Activated naive CD8-positive, alpha-beta T cell treated with anti-CD3 and anti-CD28 coated beads, Interleukin-2, amount 50 U/mL, for 16 hours (primary cell): ENCODE results near the gene ACAP3.

Experiments
- DNase-seq: peaks from one replicate; pipeline ENCODE4 v3.0.0-alpha.2; 2020; ENCODE audit warnings: low read depth, low spot score

The ACAP3 gene

GRCh38 chr1:1344655-1345361 lies 37.1 kb upstream of the ACAP3 start:
- DNase-seq = no peak

- DNase-seq = no peak
These were observed 36.2 kb upstream of the ACAP3 start for GRCh38 chr1:1343811-1344421.

- DNase-seq = no peak
These were observed 34.9 kb upstream of the ACAP3 start for GRCh38 chr1:1342584-1343115.

GRCh38 chr1:1342061-1342562 lies 34.4 kb upstream of the ACAP3 start:
- DNase-seq = no peak

GRCh38 chr1:1341549-1342021 lies 33.9 kb upstream of the ACAP3 start:
- no peak for DNase-seq

GRCh38 chr1:1340791-1341548 lies 33.2 kb upstream of the ACAP3 start:
- no peak for DNase-seq

GRCh38 chr1:1340185-1340584 lies 32.5 kb upstream of the ACAP3 start:
- no peak for DNase-seq

- no peak for DNase-seq
These were observed 30.5 kb upstream of the ACAP3 start for GRCh38 chr1:1338278-1338677.

GRCh38 chr1:1337793-1338147 lies 30.0 kb upstream of the ACAP3 start:
- no peak for DNase-seq

- DNase-seq = no peak
These were observed 29.4 kb upstream of the ACAP3 start for GRCh38 chr1:1336931-1337792.

- DNase-seq = no peak
These were observed 28.7 kb upstream of the ACAP3 start for GRCh38 chr1:1336446-1336845.

GRCh38 chr1:1335792-1336248 lies 28.1 kb upstream of the ACAP3 start:
- no peak for DNase-seq

GRCh38 chr1:1335283-1335682 lies 27.6 kb upstream of the ACAP3 start:
- DNase-seq = no peak

GRCh38 chr1:1334835-1335234 lies 27.1 kb upstream of the ACAP3 start:
- no peak for DNase-seq

- DNase-seq = no peak
These were observed 26.0 kb upstream of the ACAP3 start for GRCh38 chr1:1333551-1334241.

GRCh38 chr1:1332774-1333480 lies 25.2 kb upstream of the ACAP3 start:
- no peak for DNase-seq

- DNase-seq = no peak
These were observed 24.5 kb upstream of the ACAP3 start for GRCh38 chr1:1332031-1332755.

GRCh38 chr1:1331068-1331965 lies 23.6 kb upstream of the ACAP3 start, which contains the start of gene TAS1R3:
TSS of gene TAS1R3 (plus strand) at chr1:1331280. CDS start at chr1:1331346, 66 bp downstream.
- no peak for DNase-seq
